Stimulated activated CD4-positive, alpha-beta T cell treated with anti-CD3 and anti-CD28 coated beads, Interleukin-15, amount 100 ng/mL, for 1 hour (primary cell): ENCODE results near the gene PLAAT4.
A peak's percentile ranks its signal among the peaks of the same experiment; 100 is the strongest.
"Not testable (repeated sequence)": the region's sequence is repeated elsewhere in the genome, so short reads cannot be mapped to it uniquely, and the experiment has no call there.

ENCODE experiments used
- DNase-seq, 2 donors: peaks; one replicate each; pipeline ENCODE4 v3.0.0-alpha.2; 2020; ENCODE audit warnings: low read depth in 1 of 2, low spot score in 1 of 2

The PLAAT4 gene

DNA sequence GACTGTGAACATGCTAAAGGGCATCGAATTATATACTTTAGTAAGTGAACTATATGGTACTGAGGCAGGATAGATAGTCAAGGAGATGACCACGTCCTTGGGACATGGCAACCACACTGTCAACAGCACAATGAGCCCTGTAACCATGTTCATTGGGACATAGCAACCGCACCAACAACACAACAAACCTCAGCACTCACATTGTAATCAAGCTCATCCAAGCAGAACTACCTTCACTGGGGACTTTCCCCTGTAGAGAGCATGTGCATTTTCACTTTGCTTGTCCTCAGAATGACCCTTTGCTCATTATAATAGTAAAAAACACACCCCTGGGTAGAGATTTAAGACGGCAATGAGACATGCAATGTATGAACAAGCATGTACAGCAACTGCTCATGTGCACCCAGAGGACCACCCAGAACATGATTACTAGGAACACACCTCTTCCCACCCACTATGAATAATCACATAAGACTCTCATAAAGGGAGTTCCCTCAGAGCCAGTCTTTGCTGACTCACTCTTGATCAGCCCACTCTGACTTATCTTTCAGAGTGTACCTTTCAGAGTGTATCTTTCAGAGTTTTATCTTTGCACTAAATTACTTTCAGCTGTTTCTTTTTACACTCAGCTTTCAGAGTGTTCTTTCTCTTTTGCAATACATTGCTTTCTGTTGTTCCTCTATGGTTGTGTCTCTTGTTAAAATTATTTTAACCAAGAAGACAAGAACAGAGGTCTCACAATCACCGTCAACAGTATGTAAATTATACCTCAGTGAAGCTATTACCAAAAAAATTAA, 30.6 kb downstream of the PLAAT4 start:
- peak in 1 of 2 donors; percentile 32 for DNase-seq

DNA sequence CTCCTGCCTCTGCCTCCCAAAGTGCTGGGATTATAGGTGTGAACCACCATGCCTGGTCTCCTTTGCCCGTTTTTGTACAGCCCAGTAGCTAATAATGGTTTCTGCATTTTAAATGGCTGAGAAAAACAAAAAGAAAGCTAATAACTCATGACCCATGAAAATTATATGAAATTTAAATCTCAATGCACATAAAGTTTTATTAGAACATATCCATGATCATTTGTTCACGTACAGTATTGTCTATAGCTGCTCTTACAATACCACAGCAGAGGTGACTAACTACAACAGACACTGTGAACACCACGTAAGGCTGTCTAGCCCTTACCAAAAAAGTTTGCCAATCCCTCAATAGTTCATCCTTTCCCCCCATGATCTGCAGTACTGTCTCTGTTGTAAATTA, 33.0 kb downstream of the PLAAT4 start:
- DNase-seq = no peak

DNA sequence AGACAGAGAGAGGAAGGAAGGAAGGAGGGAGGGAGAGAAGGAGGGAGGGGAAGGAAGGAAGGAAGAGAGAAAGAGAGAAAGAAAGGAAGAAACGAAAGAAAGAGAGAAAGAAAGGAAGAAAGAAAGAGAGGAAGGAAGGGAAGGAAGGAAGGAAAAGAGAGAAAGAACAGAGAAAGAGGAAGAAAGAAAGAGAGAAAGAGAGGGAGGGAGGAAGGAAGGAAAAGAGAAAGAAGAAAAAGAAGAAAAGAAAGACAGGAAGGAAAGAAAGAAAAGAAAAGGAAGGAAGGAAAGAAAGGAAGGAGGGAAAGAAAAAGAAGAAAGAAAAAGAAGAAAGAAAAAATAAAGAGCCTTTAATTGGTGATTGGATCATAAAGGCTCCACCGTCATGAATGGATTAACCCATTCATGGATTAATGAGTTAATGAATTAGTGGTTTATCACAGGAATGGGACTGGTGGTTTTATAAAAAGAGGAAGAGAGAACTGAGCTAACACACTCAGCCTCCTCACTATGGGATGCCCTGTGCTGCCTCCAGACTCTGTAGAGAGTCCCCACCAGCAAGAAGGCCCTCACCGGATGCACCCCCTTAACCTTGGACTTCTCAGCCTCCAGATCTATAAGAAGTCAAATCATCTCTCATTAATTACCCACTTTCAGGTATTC, 35.5 kb downstream of the PLAAT4 start:
- DNase-seq = no peak

DNA sequence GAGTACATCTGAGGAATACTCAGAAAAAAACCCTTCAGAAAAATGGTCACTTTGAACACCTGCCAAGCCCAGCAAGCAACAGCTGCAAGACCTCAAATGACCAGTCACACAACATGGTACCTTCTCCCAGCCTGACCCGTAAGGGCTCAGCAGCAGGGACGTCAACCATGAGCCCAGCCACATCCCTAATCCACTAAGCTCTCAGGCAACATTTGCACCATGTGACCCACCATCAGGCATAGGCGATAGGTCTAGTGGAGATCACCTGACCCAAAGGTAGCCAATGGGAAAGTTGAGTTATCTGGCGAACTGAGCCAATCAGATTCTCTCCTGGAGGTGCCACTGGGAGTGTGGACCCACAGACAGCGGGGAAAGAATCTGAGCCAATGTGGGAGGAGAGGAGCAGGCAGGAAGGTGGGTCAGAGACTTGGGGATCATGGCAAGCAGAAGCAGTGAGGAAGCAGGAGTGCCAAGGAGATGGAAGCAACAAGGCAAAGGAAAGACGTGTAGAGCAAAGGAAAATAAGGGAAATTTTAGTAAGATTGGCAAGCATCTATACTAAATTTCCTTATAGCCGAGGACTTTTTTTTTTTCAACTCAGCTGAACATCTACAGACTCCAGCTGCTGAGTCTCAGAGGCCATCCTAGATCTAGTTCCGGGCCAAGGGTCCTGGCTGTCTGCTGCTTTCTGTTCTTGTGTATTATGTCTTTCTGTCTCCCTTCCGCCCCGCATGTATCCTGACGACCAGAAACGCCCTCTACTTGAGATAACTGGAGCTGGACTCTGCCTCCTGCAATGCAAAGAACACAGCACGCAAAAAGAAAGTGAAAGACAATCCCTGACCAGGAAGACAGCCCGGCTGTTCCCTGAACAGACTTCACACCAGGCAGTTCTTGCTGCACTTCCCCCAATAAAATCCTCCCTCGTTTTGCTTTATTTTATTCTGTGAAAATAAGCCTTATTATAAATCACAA, 37.6 kb downstream of the PLAAT4 start:
- DNase-seq = no peak

DNA sequence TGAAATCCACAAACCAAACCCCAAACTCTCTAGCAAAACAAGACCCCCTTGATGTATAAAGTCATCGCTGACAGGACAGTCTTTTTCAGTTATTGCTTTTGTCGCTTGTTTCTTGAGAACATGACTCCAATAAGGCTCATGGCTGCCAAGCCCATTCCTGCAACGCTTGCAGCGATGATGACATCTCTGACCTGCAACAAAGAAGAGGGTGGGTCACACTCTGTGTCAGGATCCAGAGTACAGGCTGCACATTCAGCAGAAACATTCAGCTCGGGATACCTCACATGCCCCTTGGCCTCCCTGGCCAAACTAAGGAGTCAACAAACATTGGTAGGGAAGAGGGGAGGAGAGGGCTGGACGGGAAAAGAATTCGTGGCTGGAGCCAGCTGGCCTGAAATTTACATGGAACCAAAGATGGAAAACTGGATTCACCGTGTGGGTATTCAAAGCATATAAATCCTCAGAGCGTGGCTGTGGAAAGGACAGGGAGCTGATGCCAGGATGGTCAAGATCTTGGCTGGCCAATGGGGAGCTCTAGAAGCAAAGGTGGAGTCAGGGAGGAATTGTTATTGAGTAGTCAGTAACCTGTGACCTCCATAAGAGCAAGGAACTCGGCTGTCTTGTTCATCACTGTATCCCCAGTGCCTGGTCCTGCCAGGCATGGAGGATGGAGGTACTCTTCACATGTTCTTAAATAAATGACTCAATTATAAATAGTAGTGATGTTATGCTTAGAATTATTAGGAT, 38.4 kb downstream of the PLAAT4 start:
- no peak for DNase-seq

DNA sequence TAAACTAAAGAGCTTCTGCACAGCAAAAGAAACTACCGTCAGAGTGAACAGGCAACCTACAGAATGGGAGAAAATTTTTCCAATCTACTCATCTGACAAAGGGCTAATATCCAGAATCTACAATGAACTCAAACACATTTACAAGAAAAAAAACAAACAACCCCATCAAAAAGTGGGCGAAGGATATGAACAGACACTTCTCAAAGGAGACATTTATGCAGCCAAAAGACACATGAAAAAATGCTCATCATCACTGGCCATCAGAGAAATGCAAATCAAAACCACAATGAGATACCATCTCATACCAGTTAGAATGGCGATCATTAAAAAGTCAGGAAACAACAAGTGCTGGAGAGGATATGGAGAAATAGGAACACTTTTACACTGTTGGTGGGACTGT, 42.3 kb downstream of the PLAAT4 start:
- DNase-seq = not testable (repeated sequence)

DNA sequence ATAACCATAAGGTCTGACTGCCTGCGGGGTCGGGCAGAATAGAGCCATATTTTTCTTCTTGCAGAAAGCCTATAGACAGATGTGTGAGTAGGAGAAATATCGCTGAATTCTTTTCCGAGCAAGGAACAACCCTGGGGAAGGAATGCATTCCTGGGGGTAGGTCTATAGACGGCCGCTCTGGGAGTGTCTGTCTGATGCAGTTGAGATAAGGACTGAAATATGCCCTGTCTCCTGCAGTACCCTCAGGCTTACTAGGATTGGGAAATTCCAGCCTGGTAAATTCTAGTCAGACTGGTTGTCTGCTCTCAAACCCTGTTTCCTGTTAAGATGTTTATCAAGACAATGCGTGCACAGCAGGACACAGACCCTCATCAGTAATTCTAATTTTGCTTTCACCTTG, 44.6 kb downstream of the PLAAT4 start:
- DNase-seq = not testable (repeated sequence)

DNA sequence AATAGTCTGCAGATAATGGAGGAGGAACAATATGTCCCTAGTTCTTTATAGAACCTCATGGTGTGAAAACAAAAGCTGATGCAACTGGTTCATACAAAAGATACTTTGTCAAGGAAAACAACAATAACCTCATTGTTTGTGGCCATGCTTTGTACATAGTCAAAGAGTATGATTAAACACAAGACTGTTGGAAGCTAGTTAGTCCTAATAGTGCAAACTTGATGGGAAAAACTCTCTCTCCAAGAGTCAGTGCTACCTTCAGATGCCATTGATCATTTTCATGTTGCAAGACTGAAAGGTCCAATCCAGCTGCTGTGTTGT, 46.7 kb downstream of the PLAAT4 start:
- DNase-seq = no peak

DNA sequence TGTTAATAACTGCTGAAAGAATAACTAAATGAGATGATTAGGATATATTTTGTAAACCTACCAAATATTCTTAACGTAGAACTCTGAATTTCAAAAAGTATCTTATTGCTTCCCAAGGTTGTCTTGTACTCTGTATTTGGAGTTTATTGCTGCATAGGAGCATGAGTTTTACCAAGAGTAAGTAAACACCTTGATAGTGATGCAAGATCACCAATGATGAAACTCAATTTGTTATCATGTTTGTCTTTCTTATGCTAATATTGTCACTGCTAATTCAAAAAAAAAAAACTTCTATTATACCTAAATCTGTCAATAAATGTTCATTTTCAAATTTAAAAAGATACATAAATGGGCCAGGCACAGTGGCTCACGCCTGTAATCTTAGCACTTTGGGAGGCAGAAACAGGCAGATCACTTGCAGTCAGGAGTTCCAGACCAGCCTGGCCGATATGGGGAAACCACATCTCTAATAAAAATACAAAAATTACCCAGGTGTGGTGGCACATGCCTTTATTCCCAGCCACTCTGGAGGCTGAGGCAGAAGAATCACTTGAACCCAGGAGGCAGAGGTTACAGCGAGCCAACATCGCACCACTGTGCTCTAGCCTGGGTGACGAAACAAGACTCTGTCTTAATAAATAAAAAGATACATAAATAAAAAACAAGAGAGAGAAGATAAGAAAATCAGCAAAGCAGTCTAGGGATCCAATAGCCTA, 50.0 kb downstream of the PLAAT4 start:
- no peak for DNase-seq

DNA sequence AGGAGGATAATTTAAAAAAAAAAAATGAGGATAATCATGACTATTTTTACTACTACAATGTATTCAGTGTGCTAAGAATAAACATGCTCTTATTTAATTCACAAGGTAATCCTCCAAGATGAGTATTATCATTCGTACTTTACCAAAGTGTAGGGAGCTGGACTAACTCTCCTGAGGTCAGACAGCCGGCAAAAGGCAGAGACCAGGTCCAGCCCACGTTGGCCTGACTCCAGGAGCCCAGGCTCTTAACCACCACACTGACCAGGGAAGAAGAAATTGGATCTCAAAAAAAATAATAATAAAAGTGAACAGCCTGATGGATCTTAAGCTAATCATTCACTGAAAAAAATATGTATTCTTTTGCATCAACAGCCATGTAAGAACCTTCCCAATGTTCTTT, 52.4 kb downstream of the PLAAT4 start:
- no peak for DNase-seq

DNA sequence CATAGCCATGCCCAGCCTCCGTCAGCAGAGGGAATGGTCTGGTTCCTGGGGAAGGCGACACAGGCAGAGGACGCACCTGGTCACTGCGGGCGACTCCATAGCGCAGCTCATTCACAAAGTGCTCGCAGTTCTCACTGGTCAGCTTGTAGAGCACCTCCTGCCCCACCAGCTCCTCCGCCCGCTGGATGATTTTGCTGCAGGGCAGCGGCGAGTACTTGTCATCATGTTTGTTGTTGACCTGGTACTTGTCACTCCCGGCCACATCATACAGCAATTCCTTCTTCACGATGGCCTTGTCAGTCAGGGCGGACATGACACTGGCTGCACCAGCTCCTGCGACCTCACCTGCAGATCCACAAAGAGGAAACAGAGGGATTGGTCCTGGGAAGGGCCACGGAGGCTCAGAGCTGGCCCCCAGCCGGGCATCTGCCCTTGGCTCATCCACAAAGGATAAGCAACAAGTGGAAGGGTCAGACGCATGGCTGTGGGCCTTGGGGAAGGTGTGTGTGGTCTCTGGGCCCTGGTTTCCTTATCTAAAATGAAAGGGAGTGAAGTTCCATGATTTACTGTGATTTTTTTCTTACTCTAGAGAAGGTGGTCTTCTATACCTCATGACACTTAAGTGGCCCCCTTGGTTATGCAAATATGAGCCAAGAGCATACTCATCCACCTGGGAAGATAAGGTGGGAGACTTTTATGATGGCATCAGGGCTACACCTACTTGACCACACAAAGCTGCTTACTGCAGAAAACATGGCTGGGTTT, 53.6 kb downstream of the PLAAT4 start:
- DNase-seq = no peak

DNA sequence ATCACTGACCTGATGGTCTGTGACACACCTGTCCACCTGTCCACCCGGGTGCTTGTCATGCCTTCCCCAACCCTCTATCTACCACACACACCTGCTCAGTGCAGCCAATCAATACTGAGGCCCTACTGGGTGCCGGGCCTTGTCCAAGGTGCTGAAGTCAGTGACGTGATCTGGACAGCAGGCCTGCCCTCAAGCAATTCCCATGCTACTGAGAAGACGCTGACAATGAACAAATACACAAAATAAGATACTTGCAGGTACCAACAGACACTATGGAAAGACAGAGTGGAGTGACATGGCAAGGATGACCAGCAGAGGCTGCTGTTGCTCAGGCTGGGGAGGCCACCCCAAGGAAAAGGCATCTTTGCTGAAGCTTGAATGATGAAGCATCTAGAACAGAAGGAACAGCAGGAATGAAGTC, 56.4 kb downstream of the PLAAT4 start:
- no peak for DNase-seq

DNA sequence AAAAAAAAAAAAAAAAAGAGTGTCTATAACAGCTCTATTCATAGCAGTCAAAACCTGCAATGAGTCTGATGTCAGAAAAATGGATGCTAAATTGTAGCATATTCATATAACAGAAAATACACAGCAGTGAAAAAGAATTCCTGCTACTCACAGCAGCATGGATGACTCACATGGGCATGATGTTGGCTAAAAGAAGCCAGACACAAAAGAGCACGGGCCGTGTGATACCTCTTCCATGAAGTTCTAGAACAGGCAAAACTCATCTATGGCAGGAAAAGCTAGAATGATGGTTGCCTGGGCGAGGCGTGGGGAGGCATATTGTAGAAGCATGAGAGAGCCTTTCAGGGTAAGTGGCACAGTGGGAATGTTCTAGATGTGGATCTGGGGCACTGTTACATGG, 58.7 kb downstream of the PLAAT4 start:
- DNase-seq = no peak
